H1 (cell line): ENCODE measurements around the gene SPDYE16.
"Not testable (repeated sequence)": the region's sequence is repeated elsewhere in the genome, so short reads cannot be mapped to it uniquely, and the experiment has no call there.

Experiments used
- CBX5 ChIP-seq: fragments of 300-800, 300-1000 bp; sonication (generic); IDR thresholded peaks from 2 replicates; pipeline ENCODE4 v1.7.1; 2016; ENCODE audit warnings: antibody characterized with exemption, low read length, low read depth
- EP300 ChIP-seq, 2 experiments: IDR thresholded peaks; 1 replicate in 1 of 2; 2 replicates in 1 of 2; pipeline ENCODE4 v1.6.1; 2011 to 2012; ENCODE audit warnings: low read depth in 2 of 2, low read length in 2 of 2, mild to moderate bottlenecking in 2 of 2, borderline replicate concordance in 1 of 2, inconsistent platforms in 1 of 2, moderate library complexity in 1 of 2
- JUND ChIP-seq: IDR thresholded peaks from 2 replicates; pipeline ENCODE4 v1.6.1; 2011; ENCODE audit warnings: mild to moderate bottlenecking, improper control_type of control experiment, low read length
- PHF8 ChIP-seq: fragments of 200-600 bp; sonication (generic); conservative IDR thresholded peaks from 2 replicates; pipeline ENCODE4 v1.7.1; 2012; ENCODE audit warnings: low read depth, mild to moderate bottlenecking, inconsistent platforms, low read length, moderate library complexity
- POLR2A ChIP-seq, 2 experiments: IDR thresholded peaks; 1 replicate in 1 of 2; 2 replicates in 1 of 2; pipeline ENCODE4 v1.6.1; 2011; ENCODE audit warnings: low read depth in 2 of 2, low read length in 2 of 2, mild to moderate bottlenecking in 2 of 2; ENCODE audit errors: control extremely low read depth in 1 of 2
- POLR2AphosphoS5 ChIP-seq: IDR thresholded peaks from 2 replicates; pipeline ENCODE4 v1.6.1; 2011; ENCODE audit warnings: low read depth, low read length
- POU5F1 ChIP-seq: IDR thresholded peaks from 2 replicates; pipeline ENCODE4 v1.6.1; 2011; ENCODE audit warnings: low read depth, mild to moderate bottlenecking, low read length, moderate library complexity
- SP1 ChIP-seq: IDR thresholded peaks from 2 replicates; pipeline ENCODE4 v1.6.1; 2011; ENCODE audit warnings: low read depth, low read length
- TAF1 ChIP-seq: IDR thresholded peaks from 2 replicates; pipeline ENCODE4 v1.6.1; 2011; ENCODE audit warnings: mild to moderate bottlenecking, low read depth, low read length
- TF ChIP-seq, protein P1 (sequence below), 3 experiments: IDR thresholded peaks; 1 replicate in 2 of 3; 2 replicates in 1 of 3; pipeline versions ENCODE4 v1.5.1 to v1.6.1; 2011; ENCODE audit warnings: low read length in 3 of 3, mild to moderate bottlenecking in 3 of 3, inconsistent platforms in 2 of 3, low read depth in 1 of 3, moderate library complexity in 1 of 3; ENCODE audit not compliant: insufficient read depth in 1 of 3; ENCODE audit errors: control extremely low read depth in 1 of 3
- TF ChIP-seq, protein P2 (sequence below): IDR thresholded peaks from 2 replicates; pipeline ENCODE4 v1.6.1; 2012; ENCODE audit warnings: low read length, inconsistent platforms
- TF ChIP-seq, protein P3 (sequence below): IDR thresholded peaks from 2 replicates; pipeline ENCODE4 v1.6.1; 2012; ENCODE audit warnings: inconsistent platforms

DNA sequence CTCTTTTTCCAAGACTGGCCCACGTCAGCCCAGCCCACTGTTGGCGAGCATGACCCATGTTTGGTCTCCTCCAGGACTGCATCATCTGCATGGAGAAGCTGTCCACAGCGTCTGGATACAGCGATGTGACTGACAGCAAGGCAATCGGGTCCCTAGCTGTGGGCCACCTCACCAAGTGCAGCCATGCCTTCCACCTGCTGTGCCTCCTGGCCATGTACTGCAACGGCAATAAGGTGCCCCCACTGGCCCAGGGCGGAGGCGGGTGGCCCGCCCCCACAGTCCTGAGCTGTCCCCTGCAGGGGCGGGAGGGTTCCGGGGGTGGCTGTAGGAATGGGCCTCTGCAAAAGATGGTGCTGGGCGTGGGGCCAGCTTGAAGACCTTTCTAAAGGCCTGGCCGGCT is 40.9 kb downstream of the SPDYE16 start:
- TF ChIP-seq EP300 (IDR thresholded peaks at IDR 0.05; ENCODE audit: borderline replicate concordance in 1 of 2, low read depth in 2 of 2, low read length in 2 of 2); PHF8; POLR2A (IDR thresholded peaks at IDR 0.05; ENCODE audit: control extremely low read depth in 1 of 2, low read depth in 2 of 2, low read length in 2 of 2); SP1; TAF1; POLR2AphosphoS5; POU5F1; CBX5; JUND: not testable (repeated sequence)
- TF ChIP-seq, protein P1, sequence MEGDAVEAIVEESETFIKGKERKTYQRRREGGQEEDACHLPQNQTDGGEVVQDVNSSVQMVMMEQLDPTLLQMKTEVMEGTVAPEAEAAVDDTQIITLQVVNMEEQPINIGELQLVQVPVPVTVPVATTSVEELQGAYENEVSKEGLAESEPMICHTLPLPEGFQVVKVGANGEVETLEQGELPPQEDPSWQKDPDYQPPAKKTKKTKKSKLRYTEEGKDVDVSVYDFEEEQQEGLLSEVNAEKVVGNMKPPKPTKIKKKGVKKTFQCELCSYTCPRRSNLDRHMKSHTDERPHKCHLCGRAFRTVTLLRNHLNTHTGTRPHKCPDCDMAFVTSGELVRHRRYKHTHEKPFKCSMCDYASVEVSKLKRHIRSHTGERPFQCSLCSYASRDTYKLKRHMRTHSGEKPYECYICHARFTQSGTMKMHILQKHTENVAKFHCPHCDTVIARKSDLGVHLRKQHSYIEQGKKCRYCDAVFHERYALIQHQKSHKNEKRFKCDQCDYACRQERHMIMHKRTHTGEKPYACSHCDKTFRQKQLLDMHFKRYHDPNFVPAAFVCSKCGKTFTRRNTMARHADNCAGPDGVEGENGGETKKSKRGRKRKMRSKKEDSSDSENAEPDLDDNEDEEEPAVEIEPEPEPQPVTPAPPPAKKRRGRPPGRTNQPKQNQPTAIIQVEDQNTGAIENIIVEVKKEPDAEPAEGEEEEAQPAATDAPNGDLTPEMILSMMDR (IDR thresholded peaks at IDR 0.05; ENCODE audit: control extremely low read depth in 1 of 3, insufficient read depth in 1 of 3, low read depth in 1 of 3, low read length in 3 of 3), result not testable (repeated sequence)
- TF ChIP-seq, protein P2, sequence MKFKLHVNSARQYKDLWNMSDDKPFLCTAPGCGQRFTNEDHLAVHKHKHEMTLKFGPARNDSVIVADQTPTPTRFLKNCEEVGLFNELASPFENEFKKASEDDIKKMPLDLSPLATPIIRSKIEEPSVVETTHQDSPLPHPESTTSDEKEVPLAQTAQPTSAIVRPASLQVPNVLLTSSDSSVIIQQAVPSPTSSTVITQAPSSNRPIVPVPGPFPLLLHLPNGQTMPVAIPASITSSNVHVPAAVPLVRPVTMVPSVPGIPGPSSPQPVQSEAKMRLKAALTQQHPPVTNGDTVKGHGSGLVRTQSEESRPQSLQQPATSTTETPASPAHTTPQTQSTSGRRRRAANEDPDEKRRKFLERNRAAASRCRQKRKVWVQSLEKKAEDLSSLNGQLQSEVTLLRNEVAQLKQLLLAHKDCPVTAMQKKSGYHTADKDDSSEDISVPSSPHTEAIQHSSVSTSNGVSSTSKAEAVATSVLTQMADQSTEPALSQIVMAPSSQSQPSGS, result not testable (repeated sequence)
- TF ChIP-seq, protein P3, sequence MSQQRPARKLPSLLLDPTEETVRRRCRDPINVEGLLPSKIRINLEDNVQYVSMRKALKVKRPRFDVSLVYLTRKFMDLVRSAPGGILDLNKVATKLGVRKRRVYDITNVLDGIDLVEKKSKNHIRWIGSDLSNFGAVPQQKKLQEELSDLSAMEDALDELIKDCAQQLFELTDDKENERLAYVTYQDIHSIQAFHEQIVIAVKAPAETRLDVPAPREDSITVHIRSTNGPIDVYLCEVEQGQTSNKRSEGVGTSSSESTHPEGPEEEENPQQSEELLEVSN, result not testable (repeated sequence)
